Stimulated activated CD8-positive, alpha-beta memory T cell treated with anti-CD3 and anti-CD28 coated beads, Interleukin-15, amount 100 ng/mL, for 1 hour (primary cell): Measurements from ENCODE around the gene CSF3.

Experiments used
- DNase-seq: peaks from one replicate; pipeline ENCODE4 v3.0.0-alpha.2; 2020; ENCODE audit warnings: low read depth

CSF3 gene

DNA sequence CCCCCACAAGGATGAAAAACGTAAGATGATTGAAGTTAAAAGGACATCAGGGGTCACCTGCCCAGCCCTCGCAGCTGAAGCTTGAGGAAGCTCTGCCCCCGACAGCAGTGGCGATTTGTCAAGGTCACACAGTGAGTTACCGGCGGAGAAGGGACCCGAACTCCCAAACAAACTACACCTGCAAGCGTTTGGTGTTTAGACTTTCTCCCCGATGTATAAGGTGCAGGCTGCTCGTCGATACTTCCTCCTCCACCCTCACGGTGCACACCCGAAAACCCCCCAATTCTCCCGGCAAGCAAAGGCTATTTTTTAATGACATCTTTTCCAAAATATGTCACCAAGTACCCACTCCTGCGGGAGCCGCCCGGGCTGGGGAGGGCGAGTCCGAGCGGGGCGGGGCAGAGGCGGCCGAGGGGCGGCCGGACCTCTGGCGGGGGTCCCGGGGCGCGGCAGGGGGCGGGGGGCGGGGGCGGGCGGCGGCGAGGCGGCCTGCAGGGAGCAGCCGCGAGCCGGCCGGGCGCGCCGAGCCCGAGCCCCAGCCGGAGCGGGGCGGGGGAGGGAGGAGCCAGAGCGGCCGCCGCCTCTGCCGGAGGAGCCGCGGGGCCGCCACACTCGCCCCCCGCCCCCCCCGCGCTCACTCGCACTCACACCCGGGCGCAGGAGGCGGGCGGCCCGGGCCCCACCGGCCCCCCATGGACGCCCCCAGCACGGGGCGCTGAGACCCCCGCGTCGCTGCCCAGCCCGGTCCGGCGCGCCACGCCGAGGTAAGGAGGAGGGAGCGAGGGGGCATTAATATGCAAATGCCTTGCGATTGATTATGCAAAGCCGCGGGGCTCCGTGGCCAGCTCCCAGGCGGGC is 47.3 kb downstream of the CSF3 start, which contains the start of gene THRA:
Gene THRA (plus strand): TSS at position 637 of the 858 bp plus-strand sequence. CDS start 11,524 bp downstream, outside the sequence.
- DNase-seq: no peak

DNA sequence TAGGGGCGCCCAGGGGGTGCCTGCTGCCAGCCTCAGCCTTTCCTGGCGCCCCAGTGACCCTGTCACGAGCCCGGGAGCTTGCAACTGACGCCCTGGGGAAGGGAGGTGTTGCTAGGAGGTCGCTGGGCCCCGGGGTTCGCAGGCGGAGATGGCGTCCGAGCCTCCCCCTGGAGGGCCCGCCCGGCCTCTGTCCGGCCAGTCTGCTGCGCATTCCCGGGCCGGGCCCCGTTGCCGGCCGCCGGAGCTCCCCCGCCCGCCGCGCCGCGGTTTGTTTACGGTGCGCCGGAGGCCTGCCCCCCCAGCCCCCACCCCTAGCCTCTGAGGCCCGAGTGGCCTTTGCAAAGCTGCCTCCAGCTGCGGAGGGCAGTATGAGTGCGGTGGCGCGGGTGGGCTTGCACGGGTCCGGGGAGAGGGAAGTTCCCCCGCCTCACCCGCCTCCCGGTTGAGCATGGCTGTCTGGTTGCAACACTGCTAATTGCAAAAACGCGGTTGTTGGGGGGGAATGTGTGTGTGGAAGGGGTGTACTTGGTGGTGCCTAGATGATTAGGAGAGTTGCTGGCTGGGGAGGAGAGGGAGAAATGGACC is 48.0 kb downstream of the CSF3 start:
- DNase-seq: no peak

DNA sequence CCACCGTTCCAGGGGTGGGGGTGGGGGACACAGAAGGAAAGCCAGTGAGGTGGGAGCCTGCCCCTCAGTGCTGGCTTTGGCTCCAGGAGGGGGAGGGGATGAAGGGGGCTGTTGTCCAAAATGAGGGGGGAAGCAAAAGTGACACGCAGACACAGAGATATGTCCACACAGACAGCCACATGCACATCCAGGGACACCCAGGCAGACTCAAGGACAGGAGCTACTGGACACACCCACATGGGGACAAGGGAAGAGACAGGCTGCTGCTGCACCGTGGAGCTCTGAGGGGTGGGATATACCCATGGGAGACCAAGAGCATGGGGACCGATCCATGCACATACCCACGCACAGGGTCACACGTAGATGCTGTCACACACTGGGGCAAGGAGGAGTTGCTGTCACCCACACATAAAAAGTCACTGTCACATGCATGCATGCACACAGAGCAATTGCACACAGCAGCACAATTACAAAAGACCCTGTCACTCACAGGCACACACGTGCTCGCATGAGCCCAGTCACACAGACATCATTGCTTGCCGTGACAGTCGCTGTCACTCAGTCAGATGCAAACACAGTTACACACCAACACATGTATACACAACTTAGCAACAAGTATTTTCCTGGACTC is 48.8 kb downstream of the CSF3 start:
- DNase-seq: no peak

DNA sequence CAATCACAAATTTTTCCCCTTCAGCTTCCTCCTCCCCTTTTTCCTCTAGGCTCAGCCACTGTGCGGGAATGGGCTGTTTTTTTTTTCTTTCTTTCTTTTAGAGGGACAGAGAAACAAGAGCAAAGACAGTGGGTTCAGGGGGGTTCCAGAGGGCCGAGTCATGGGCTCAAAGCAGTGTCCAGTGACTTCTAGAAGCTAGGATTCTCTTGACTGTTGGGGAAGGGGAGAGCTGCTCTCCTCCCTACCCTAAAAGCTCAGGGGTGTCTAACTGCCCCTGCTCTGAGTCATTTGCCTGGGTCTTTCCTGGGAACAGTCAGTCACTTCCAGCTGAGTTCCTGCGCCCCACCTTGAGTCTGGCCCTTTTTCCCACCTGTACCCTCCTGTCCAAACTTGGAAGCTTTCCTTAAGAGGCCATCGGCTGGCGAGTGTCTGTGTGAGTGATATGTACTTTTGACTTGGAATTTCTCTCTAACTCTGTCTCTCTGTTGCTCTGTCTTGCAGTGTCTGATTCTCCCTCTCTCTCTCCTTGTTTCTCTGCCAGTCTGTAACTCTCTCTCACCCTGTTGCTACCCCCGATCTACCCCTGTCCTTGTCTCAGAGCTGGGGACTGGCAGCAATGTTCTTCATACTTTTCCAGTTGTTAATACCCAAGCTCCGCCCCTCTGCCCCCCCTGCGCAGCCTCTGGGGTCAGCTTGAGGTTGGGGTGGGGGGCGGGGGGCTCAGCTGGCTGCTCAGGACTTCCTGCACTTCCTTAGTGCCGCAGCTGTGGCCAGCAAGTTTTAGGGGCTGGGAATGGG is 49.9 kb downstream of the CSF3 start:
- no peak for DNase-seq

DNA sequence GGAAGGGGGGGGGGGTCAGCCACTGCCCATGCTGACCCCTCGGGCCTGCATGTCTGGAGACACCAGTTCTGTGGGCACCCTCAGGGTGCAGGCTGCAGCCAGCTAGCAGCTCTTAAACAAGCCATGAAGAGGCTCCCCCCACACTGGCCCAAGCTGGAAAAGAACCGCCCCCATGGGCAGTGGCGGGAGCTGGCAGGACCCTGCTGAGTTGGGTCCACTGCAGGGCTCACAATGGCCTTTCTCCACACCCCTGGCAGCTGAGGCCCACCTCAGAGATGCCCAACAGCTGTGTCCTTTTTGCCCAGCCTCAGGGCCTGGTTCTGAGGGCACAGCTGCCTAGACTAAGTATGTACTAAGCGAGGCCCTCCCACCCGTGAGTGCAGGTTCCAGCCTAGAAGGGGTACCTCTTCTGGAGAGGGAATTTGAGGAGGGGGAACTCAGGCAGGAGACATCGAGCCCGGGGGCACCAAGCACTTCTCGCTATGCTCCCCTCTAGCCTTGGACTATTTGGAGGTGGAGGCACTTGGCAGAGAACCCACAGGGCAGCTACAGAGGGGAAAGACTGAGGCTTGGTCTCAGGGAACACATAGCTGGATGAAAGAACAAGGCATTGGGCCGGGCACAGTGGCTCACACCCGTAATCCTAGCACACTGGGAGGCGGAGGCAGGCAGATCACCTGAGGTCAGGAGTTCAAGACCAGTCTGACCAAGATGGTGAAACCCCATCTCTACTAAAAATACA is 50.7 kb downstream of the CSF3 start:
- no peak for DNase-seq
